Left hindlimb (tissue), 1 donor: ENCODE results near the gene RNASET2.

ENCODE experiments used
- DNase-seq: peaks from one replicate; pipeline ENCODE4 v3.0.0-alpha.2; 2018

Gene RNASET2

GRCh38 chr6:166944666-166945256 is 11.6 kb downstream of the RNASET2 start:
- DNase-seq = no peak

- DNase-seq = no peak
Observed at GRCh38 chr6:166942393-166943168, 13.8 kb downstream of the RNASET2 start.

GRCh38 chr6:166940643-166941068 is 15.7 kb downstream of the RNASET2 start:
- DNase-seq = no peak

GRCh38 chr6:166939894-166940293 is 16.5 kb downstream of the RNASET2 start:
- DNase-seq = no peak

GRCh38 chr6:166939345-166939744 is 17.0 kb downstream of the RNASET2 start:
- DNase-seq = no peak

- DNase-seq = no peak
Observed at GRCh38 chr6:166938704-166939103, 17.6 kb downstream of the RNASET2 start.

- DNase-seq = no peak
Observed at GRCh38 chr6:166938150-166938549, 18.2 kb downstream of the RNASET2 start.

GRCh38 chr6:166937746-166938145 is 18.6 kb downstream of the RNASET2 start:
- DNase-seq = no peak

GRCh38 chr6:166936079-166936787 is 20.1 kb downstream of the RNASET2 start:
- no peak for DNase-seq

GRCh38 chr6:166935353-166935752 is 21.0 kb downstream of the RNASET2 start:
- DNase-seq = no peak

- no peak for DNase-seq
Observed at GRCh38 chr6:166934174-166934573, 22.2 kb downstream of the RNASET2 start.

- DNase-seq = no peak
Observed at GRCh38 chr6:166933396-166933795, 23.0 kb downstream of the RNASET2 start.

- no peak for DNase-seq
Observed at GRCh38 chr6:166932616-166933015, 23.7 kb downstream of the RNASET2 start.

- DNase-seq = no peak
Observed at GRCh38 chr6:166932116-166932515, 24.2 kb downstream of the RNASET2 start.

GRCh38 chr6:166931426-166931970 is 24.9 kb downstream of the RNASET2 start:
- no peak for DNase-seq

GRCh38 chr6:166930354-166930891 is 25.9 kb downstream of the RNASET2 start:
- DNase-seq = no peak

GRCh38 chr6:166929542-166930189 is 26.7 kb downstream of the RNASET2 start:
- no peak for DNase-seq

GRCh38 chr6:166928644-166929541 is 27.5 kb downstream of the RNASET2 start:
- DNase-seq = no peak

- DNase-seq = no peak
Observed at GRCh38 chr6:166927935-166928643, 28.3 kb downstream of the RNASET2 start.

GRCh38 chr6:166927240-166927934 is 29.0 kb downstream of the RNASET2 start:
- no peak for DNase-seq
